HG03442 (cell line): ENCODE data around the gene SERPINI1.

Source experiments
- ATAC-seq: cut with Tn5 transposase; IDR thresholded peaks from one replicate; pipeline ENCODE4 v1.9.1; 2021; ENCODE audit warnings: mild to moderate bottlenecking, moderate library complexity; ENCODE audit not compliant: unreplicated experiment

The SERPINI1 gene

DNA sequence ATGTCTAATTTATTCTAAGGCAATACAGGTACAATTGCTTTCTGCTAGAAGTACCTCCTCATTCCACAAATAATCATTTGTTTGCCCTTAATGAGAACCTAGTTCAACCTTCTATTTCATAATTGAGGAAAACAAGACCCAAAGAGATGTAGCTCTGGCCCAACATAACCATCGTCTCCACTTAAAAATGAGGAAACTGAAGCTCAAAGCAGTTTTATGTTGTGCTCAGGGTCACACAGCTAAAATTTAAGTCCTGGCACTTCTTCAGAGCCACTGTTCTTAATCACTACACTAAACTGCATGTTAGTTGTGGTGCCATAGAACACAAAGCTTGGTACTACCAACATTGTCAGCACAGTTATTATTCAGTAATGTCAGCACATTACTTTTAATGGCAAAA lies 108.0 kb downstream of the SERPINI1 start:
- no peak for ATAC-seq

DNA sequence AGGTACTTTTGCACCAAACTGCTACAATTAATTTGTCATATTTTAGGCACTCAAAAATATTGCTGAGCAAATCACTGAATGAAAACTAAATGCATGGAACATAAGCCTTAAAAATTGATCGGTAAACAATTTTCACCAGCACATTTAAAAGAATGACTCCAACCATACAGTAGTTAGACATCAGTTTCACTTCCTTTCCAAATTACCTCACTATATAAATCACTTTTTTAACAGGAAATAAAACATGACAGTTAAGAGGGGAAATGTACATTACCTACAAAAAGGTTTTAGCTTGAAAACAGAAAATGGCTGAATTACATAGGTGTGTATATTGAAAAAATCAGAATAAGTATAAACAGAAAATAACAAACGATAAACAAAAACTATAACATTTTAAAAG lies 108.4 kb downstream of the SERPINI1 start:
- no peak for ATAC-seq

DNA sequence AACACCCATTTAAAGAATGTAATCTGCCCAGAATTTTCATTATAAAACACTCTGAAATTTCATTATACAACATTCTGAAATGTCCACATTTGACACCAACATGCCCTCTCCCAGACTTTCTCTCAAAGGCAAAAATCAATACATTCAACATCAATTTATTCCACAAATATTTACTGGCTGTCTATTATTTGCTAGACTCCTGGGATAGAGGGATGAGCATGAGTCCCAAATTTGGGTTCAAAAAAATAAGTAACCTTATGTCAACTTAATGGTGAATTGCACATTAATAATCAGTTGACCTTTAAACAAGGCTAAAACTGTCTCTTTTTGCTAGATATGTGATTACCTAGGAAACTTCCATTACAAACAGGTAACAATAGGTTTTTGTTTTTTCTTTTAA lies 109.0 kb downstream of the SERPINI1 start:
- ATAC-seq, result no peak

DNA sequence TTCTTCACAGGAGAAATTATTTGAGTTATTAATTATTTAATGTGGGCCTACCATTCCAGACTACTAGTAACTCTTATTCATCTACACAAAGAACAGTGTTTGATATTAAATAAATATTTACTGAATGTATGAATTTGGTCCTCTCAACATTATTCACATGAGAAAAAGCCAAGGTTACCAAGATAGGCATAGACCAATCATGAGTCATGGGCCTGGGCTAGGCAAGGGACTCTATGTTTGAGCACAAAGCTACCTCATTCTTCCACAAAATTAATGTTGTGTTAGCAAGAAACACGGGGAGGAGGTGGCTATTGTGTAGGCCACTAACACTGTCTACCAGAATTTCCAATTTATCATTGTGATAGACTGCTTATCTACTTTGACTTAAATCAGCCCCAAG lies 115.7 kb downstream of the SERPINI1 start:
- no peak for ATAC-seq

DNA sequence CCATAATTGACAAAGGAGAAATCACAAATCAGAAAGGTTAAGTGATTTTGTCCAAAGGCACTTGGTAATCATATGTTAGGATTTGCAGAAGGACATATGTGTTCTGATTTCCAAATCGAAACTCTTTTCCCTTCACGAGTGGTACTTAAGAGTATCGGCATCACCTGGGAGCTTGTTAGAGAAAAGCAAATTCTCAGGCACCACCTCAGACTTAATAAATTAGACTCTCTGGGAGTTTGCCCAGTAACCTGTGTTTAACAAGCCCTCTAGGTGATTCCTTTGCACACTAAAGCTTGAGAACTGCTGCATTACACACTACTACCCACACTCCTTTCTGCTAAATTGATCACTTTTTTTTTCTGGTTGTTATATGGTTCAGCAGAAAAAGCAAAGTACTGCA lies 116.2 kb downstream of the SERPINI1 start:
- ATAC-seq, result no peak

DNA sequence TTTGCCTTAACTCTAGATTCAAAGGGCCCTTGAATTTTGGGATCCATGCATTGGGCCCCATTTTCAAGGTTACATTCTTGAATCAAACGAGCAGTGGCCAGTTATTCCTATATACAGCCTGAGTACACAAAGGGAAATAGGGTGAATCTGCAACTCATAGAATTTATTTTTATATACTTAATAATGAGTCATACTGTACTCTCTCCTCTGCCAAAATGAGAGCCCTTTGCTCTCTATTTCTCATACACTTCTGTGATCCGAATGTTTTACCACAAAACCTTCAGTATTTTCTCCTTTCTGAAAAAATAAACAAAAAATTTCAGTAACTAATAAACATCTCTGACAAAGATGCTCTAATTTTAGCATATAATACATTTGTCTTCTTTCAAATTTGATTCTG lies 116.7 kb downstream of the SERPINI1 start:
- ATAC-seq, result no peak

DNA sequence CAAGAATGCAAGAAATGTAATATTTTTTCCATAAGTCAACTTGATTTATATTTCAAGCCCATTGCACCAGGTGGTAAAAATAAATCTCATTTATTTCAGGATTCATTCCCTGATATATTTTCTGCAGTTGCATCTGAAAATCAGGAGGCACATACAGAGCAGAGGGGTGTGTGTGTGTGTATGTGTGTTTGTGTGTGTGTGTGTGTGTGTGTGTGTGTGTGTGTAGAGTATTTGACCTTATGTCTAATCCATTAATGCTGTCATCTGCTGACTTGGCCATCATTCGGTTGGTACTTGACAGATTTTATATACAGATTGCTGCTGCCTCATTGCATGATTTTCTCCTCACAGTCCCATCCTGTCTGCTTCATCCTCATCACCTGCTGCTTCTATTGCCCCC lies 118.5 kb downstream of the SERPINI1 start:
- ATAC-seq, result no peak

DNA sequence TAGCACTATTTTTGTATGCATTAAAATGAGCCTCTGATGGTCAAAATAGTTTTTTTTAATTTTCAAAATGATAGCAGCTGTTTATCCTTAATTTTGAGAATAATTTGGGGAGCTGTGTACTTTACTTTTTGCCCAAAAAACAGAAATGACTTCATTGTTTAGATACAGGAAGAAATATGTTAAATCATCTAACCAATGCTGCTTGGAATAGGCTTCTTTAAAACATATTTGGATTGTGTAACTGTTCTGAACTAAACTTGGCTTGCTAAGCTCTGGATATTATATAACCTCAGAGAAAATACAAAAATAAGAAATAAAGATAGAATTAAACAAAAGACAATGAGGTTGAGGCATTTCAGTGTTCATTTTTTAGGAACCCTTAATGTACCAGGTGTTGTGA lies 119.3 kb downstream of the SERPINI1 start:
- ATAC-seq, result no peak

DNA sequence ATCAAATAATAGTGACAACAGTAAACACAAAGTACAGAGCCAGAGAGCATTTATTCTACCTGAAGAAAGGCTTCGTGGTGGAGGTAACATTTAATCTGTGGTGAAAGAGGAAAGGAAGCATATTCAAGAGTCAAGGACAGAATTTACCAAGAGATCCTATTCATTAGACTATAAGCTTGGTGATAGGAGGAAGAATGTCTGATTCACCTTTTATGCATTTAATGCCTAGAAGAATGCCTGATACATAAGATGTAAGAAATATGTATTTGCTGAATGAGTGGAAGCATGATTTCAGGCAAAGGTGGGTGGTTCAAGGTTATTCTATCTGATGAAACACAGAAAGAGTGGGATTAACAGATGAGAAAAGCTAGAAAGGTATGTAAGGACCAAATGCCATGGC lies 119.8 kb downstream of the SERPINI1 start:
- ATAC-seq, result no peak

DNA sequence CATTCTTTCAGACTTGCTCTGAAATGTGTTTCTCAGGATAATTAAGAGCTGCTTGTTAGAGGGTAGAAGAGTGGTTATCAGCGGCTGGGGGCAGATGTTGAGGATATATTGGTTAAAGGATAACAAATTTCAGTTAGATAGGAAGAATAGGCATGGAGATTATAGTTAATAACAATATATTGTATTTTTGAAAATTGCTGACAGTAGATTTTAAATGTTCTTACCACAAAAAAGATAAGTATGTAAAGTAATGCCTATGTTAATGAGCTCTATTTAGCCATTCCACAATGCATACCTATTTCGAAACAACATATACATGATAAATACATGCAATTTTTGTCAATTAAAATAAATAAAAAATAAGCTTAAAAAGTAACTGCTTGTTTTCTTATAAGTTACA lies 123.3 kb downstream of the SERPINI1 start:
- no peak for ATAC-seq

DNA sequence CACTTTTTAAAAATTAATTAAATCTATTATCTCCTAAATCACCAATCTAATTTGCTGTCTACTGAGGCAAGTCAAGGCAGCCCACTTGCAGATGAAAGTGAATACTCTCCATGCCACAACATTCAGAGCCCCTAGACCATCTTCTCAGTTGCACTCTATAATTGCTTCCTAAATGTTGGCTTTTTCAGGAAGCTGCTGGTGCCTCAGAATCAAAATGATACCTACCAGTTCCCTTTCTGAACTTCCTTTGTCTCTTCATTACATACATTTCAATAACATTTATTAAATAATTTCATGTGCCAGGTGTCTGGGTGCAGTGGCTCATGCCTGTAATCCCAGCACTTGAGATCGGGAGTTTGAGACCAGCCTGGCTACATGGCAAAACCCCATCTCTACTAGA lies 124.1 kb downstream of the SERPINI1 start:
- ATAC-seq, result no peak

DNA sequence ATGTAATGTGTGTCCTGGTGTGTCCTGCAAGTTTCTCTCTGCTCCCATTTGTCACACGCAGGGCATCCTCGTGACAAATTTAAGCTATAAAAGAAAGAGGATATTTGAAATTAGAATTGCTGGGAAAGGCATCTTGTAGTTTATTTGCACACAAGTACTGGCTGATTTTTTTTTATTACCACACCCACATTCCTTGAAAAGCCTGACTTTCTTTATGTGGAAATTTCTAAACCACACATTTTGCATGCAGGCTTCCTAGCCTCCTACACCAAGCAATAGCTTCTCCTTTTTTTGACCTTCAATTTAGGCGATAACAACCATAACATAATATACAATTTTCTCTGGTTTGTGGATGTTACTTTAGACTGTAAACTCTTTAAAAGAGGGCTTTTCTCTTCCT lies 126.1 kb downstream of the SERPINI1 start:
- no peak for ATAC-seq

DNA sequence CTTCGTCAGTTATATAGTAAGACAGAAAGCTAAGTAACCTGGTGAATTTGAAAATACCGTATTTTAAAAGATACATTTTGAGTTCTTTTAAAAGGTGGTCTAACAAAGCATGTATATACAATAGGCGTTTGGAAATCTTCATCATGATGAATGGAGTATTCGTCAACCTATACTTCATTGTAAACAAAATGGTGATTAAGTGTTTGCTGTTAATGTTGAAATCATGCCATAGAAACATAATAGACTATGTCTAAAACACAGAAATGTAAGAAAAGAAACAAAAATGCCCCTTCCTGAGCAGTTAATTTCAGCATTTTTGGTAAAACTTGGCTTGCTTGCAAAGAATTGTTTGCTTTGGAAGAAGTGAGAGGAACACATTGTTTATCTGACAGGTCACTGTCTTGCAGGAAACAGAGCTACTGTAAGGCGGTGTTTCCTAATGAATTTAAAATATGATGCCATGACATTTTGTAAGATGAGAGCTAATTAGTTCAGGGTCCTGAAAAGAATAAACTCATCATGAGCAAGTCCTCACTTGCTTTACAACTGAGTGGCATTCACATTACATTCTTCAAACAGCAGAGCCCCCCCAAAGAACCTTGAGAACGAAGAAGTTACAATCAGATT lies 126.7 kb downstream of the SERPINI1 start:
- no peak for ATAC-seq

DNA sequence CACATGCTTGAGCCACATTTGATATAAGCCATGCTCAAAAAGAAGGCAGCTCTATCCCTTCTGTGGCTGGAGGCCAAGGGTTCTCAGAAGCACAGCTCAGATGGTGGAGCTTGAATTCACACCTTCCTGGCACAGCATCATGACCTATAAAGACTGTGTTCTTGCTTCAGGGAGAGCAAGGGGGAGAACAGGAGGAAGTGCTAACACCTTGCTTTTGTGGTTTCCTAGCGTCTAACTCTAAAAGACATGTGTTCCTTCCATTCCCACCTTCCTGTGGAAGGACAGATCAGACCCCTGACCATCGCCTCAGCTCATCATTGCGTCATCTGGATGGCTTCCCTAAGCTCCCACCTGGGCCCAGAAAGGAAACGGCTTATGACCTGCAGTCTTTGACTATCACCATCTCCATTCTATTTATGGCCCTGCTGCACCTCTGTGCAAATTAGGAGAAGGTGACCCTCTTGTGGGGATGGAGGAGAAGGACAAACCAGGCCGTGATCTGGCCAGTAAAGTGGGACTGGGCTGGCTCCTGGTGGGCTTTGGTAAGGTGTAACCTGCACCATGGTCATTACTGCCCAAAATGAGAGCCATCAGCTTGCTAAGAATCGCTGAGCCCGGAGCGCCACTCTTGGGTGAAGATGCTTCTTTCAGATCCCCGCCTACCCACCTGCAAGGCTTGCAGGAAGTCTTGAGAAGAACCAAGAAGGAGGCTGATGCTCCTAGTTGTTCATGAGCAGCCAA lies 128.5 kb downstream of the SERPINI1 start:
- ATAC-seq, result no peak

DNA sequence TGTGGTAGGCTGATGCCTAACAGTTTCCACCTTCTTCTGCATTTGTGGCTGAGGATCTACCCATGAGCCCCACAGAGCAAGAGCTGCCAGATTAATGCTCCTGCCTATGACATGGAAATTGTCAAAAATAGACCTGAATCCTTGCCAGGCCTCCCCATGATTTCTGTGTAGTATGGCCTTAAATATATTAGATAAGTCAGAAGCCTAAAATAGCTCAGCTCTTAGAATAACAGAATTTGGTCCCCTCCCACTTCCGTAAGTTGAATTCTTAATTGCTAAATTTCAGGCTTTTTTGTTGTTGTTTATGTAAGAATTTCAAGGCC lies 129.0 kb downstream of the SERPINI1 start:
- ATAC-seq, result no peak

DNA sequence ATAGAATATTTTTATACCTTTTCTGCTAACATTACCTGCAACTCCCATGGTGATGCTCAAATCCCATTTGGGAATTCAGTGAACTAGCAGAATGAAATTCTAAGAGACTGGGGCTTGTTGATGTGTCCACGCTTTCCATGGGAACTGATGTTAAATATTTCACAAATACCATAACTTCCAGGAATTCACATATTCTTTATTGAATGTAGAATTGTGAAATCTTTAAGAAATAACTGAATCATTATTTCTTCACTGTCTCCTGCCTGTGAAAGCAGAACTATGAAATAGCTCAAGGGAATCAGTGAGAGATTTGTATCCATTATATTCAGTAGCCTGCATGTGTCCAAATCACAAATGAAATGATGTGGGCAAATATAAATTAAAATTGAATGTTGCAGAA lies 130.8 kb downstream of the SERPINI1 start:
- no peak for ATAC-seq

DNA sequence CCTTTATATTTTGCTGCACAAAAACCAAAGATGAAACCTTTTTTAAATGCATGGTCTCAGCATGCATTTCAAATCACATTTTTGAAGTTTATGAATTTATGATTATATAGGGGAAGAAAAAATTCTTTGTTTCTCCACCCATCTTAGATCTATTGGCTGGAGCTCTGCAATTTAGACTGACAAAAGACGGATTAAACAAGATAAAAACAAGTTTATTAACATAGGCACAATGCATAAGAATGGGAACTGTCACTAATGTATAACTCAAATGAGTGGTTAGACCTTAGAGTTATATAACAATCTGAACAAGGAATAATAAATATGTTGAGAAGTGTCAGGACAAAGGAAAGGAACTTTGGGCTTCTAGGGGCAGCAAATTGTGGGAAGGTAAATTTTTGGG lies 132.5 kb downstream of the SERPINI1 start:
- ATAC-seq, result no peak

DNA sequence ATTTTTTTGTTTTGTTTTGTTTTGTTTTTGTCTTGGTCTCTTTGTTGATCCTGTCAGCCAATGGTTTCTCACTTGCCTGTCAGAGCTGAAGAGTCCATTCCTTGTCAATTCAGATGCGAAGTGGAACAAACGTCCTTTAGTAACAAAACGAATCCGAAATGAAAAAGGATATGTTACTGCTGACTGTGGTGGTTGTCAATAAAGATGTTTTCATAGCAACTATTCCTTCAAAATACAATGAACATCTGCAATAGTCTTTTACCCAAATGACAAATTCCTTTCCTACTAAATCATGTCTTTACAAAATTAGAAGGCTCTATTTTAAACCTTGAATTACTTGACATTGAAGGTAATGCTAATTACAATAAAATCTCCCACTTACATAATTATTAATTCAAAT lies 134.7 kb downstream of the SERPINI1 start:
- no peak for ATAC-seq

DNA sequence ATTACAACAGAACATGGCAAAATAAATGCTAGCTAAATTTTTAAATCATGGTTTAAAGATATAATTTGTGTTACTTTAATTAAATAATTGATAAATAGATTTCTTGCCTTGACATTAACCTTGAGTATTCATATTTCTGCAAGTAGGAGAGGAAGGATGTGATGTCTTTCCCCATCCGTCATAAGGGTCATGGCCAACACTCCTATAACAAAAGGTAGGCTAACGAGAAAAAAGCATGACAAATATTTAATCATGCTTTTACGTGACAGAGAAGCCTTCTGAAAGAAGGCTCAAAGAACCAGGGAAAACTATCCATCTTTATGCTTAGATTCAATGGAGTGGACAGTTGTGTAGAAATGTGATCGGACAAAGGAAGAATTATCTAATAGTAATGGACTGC lies 135.2 kb downstream of the SERPINI1 start:
- no peak for ATAC-seq

DNA sequence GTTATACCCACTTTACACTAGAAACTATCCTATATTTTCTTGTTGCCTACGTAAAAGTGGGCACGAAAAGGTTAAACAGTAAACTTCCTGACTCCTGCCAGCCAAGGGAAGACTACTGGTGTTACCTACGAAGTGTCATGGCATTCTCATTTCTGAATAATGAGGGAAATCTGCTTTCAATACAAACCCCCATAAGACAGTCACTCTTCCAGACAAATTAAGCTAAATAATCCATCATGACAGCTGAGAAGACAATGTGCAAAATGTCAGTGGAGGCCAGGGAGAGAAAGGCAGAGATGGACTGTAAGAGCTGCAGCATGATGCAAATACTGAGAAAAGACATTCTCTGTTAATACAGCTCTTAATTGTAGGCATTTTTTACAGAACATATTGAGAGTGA lies 136.5 kb downstream of the SERPINI1 start:
- no peak for ATAC-seq

DNA sequence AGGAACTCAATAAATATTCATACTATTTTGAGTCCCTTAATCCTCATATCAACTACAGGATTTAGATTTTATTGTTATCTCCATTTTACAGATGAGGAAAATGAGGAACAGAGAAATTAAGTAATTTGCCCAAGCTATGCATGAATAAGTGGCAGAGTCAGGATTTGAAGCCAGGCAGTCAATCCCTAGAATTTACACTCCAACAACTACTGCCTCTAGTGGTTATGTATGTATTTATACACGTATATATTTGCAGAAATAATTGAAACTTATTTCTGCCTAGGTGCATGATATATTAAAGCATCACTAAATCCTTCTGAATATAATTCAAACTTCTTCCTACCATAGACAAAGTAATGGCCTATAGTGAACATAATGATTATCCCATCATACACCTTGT lies 137.4 kb downstream of the SERPINI1 start:
- no peak for ATAC-seq

DNA sequence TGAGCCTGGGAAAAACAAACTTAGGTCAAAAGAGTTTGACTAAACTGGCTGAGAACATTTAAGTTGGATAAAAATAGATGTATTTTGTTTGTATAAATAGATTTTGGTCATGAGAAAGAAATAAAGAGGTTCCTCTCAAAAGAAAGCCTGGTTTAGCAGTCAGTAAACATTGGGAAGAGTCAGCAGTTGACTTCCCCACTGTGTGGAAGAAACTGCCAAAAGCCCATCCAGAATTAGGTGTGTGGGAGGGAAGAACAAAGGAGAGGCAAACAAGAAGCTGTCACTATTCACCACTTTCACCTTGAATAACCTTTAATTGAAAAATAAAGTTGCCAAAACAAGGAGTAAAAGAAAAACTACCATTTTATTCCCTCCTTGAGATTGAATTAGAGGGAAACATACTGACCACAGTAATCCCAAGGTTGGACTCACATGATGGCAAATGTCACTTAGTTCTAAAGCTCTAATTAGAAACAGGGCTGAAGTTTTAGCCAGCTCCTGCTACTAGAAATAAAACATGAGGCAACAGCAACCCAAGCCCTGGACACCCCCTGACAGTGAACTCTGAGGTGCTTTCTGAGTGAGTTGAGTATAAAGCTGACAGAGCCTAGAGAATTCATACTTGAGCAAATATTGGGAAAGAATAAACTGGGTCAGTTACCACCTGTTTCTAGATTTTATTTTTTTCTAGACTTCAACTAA lies 139.3 kb downstream of the SERPINI1 start:
- no peak for ATAC-seq
